ENCODE measurements around the gene ADCY9. TPM values are rescaled to one million over a fixed set of nuclear protein-coding genes. Genes with fewer than 3 reads are reported as not detected.

The ADCY9 gene
- total RNA-seq, 1 donor from 2014 or later: 11.4 TPM

DNA sequence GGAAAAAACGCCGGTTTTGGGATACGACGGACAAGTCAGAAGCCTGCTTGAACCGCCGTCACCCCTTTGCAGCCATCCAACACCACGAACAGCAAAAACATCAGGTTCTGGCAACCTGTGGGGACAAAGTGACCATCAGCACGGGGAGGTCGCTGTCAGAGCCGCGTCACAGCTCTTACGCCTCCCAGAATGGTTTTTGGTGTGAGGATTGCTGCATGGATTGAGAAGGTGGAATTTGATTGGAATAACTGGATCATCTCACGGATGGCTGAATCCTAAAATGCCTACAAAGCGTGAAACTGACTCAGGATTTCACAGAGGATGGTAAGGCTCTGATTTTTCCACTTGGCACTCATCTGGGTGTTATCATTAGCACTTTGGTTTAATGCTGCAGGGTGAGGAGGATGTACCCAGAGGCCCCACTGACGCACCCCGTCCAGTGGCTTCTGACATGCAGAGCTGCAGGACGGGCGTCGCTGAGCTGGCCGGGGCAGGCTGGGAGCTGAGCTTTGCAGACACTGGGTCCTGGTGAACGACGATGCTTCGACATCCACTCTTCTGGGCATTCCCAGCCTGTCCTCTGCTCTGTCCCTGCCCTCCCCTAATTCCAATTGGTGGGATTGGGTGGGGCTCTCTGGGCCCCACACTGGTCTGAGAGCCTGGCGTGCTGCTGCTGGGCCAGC is 162.4 kb downstream of the ADCY9 start:
- TF ChIP-seq CTCF (IDR thresholded peaks at IDR 0.05; ENCODE audit: insufficient read depth, low read depth, low read length): no peak
- no peak for TF ChIP-seq EZH2 (IDR thresholded peaks at IDR 0.05; ENCODE audit: insufficient read depth, low read length)
- FAIRE-seq (no peak), DNase-seq (ENCODE audit: low read depth) (peak; percentile 48)
- Histone ChIP-seq H3K9me3 (ENCODE audit: insufficient read depth, low read depth, low read length) (no peaks in the 10 kb centered on the region), H3K4me2 (ENCODE audit: low read length) (no peak overlapping the region), H3K4me3 (ENCODE audit: insufficient read depth, low read depth, low read length) (no peak overlapping the region), H3K27me3 (ENCODE audit: insufficient read depth, low read length) (peaks cover 20% of the 10 kb centered on the region), H3K4me1 (ENCODE audit: insufficient read depth, low read length) (peaks cover 12% of the 10 kb centered on the region), H3K36me3 (ENCODE audit: insufficient read depth, low read length) (no peaks in the 10 kb centered on the region), H2AFZ (ENCODE audit: low read depth, low read length) (no peak overlapping the region), H3K9ac (ENCODE audit: low read length) (no peak overlapping the region), H4K20me1 (ENCODE audit: insufficient read depth, low read length) (no peaks in the 10 kb centered on the region), H3K79me2 (ENCODE audit: insufficient read depth, low read length) (no peaks in the 10 kb centered on the region), H3K27ac (ENCODE audit: low read depth, low read length) (no peak overlapping the region)
- Mint-ChIP-seq H3K4me3 (ENCODE audit: unreplicated experiment) (no peak overlapping the region), H3K27me3 (ENCODE audit: low read depth, unreplicated experiment) (peaks cover 6% of the 10 kb centered on the region), H3K36me3 (ENCODE audit: low read depth, unreplicated experiment) (peaks cover 3% of the 10 kb centered on the region), H3K9me3 (ENCODE audit: unreplicated experiment) (no peaks in the 10 kb centered on the region), H3K27ac (ENCODE audit: unreplicated experiment) (no peak overlapping the region), H3K4me1 (ENCODE audit: low read depth, unreplicated experiment) (peaks cover 11% of the 10 kb centered on the region)

DNA sequence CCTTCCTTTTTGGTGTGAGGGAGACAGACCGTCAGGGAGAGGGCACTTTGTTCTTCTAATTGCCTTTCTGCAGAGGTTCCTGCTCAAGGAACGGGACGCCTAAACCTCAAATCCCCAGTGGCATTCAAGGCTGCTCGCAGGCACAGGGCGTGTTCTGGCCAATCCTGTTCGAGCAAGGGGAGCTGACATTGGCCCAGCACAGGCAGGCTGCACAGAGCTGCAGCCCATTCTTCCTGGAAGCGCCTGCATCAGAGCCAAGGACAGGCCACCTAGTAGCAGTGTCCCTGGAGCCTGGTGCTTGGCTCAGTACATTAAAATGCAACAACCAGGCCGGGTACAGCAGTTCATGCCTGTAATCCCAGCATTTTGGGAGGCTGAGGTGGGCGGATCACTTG is 163.5 kb downstream of the ADCY9 start:
- Histone ChIP-seq H4K20me1 (ENCODE audit: insufficient read depth, low read length) (no peaks in the 10 kb centered on the region), H3K27ac (ENCODE audit: low read depth, low read length) (no peak overlapping the region), H3K9ac (ENCODE audit: low read length) (no peak overlapping the region), H3K4me3 (ENCODE audit: insufficient read depth, low read depth, low read length) (no peak overlapping the region), H3K4me2 (ENCODE audit: low read length) (no peak overlapping the region), H2AFZ (ENCODE audit: low read depth, low read length) (no peak overlapping the region), H3K79me2 (ENCODE audit: insufficient read depth, low read length) (no peaks in the 10 kb centered on the region), H3K36me3 (ENCODE audit: insufficient read depth, low read length) (no peaks in the 10 kb centered on the region), H3K27me3 (ENCODE audit: insufficient read depth, low read length) (peaks cover 19% of the 10 kb centered on the region), H3K4me1 (ENCODE audit: insufficient read depth, low read length) (peaks cover 12% of the 10 kb centered on the region), H3K9me3 (ENCODE audit: insufficient read depth, low read depth, low read length) (no peaks in the 10 kb centered on the region)
- peaks cover 3% of the 10 kb centered on the region for H3K36me3 Mint-ChIP-seq (ENCODE audit: low read depth, unreplicated experiment)
- no peak for TF ChIP-seq EZH2 (IDR thresholded peaks at IDR 0.05; ENCODE audit: insufficient read depth, low read length)
- TF ChIP-seq CTCF (IDR thresholded peaks at IDR 0.05; ENCODE audit: insufficient read depth, low read depth, low read length): no peak
- no peak overlapping the region for H3K4me3 Mint-ChIP-seq (ENCODE audit: unreplicated experiment)
- H3K4me1 Mint-ChIP-seq (ENCODE audit: low read depth, unreplicated experiment): peaks cover 11% of the 10 kb centered on the region
- no peak for FAIRE-seq
- peaks cover 6% of the 10 kb centered on the region for H3K27me3 Mint-ChIP-seq (ENCODE audit: low read depth, unreplicated experiment)
- no peaks in the 10 kb centered on the region for H3K9me3 Mint-ChIP-seq (ENCODE audit: unreplicated experiment)
- no peak overlapping the region for H3K27ac Mint-ChIP-seq (ENCODE audit: unreplicated experiment)
- DNase-seq (ENCODE audit: low read depth): no peak

Measured in astrocyte (in vitro differentiated cells and primary cell).